Hypothalamus (tissue), 51 donors: ENCODE results near the gene WSCD1.

Experiments
- DNase-seq, 51 donors: peaks; one replicate each; lab custom pipeline; 2025; lab: John Stamatoyannopoulos, UW

Gene WSCD1

DNA sequence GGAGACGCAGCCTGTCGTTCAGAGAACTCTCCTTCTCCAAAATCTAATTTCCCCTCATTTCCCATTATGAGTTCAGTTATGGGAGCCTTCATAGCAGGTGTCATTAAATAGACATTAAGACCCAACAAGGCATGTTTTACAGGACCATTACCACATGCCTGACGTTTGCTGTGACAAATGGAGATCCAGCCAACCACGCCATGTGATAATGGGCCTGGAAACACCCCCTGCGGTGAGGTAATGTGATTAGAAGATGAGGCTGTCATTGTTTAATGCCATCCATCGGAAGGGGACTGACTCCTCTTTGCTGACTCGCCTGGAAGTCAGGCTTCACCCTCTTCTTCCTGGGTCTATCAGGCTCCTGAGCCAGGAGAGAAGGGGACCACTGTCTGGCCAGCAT, 76.9 kb downstream of the WSCD1 start:
- DNase-seq, result no peak

DNA sequence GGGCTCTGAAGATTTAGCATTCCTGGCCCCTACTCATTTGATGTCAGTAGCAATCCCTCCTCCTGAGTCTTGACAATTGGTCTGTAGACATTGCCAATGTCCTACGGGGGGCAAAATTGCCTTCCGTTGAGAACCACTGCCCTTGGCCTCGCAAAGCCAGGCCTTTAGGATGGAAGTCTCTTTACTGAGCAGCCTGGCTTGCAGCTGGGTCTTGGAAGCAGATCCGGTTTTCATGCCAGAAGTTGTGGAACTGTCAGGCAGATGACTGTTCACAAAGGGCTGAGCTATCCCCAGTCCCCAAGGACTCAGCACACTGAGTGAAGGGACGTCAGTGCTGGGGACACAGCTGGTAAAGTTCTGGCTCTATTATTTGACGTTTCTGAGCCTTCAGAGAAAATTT, 83.2 kb downstream of the WSCD1 start:
- peak in 8 of 51 donors; percentile 3 to 26 (median 10) for DNase-seq

DNA sequence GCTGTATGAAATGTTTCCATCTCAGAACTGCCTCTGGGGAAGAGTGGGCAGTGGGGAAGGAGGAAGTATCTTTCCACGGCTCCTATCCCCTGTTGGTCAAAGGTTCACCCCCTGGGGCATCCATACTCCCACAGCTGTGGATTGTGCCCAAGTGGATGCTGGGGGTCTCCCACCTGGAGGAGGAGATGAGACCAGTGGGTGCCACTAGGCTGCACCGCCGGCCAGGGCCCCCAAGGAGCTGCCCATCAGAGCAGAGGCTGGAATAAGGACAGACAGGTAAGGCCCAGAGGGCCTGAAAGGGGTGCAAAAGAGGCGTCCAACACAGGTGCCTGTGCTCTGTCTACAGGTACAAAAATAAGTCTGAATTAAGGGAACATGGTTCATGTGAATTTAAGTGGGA, 87.5 kb downstream of the WSCD1 start:
- no peak for DNase-seq

- no peak for DNase-seq
Measured at GRCh38 chr17:6159541-6160231, 89.5 kb downstream of the WSCD1 start.

GRCh38 chr17:6160232-6160555, 90.0 kb downstream of the WSCD1 start:
- peak in 6 of 51 donors; percentile 3 to 23 (median 14) for DNase-seq

DNA sequence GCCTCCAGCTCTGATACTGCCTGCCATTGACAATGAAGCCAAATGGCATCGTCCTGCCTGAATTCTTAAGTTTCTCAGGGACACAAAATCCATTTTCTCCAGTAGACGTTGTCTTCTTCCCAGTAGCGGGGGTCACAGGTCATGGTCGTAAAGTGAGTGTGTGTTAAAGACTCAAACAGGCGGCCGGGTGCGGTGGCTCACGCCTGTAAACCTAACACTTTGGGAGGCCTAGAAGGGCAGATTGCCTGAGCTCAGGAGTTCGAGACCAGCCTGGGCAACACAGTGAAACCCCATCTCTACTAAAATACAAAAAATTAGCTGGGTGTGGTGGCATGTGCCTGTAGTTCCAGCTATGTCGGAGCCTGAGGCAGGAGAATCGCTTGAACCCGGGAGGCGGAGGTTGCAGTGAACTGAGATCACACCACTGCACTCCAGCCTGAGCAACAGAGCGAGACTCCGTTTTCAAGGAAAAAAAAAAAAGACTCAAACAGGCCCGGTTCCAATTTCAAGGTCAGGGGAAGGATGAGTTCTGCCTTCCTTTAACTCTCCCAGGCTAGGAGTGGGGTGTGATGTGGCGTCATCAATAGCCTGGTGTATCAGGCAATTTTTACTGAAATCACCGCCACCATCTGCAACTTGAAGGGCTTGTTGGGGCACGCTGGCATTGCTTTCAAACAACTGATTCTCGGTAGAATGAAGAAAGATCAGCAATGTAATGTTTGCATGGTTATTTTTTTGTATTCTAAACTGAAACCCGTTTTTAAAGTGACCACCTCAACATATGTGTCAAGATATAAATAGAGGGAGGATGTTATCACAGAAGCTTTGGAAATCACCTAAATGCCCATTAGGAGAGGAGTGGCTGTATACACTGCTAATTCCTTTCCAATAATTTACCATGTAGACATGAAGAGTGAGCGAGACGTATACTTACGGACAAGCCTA, 91.0 kb downstream of the WSCD1 start:
- DNase-seq, result no peak

DNA sequence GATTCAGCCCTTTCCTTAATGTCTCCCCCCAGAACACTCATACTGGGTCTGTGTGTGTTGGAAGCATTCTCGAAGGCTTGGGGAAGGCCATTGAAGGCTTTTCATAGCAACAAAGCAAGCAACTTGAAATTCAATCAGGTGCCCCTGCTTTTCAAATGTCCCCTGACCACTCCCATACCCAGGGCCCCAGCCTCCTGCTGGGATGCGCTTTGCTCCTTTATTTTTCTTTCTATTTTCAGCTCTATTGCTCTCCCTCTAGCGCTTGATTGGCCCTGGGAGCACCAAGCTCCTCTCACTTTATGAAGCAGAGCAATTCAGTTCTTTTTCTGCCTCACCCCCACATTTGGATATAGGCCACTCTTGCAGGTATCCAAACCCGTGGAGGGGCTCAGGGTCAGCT, 92.0 kb downstream of the WSCD1 start:
- no peak for DNase-seq

DNA sequence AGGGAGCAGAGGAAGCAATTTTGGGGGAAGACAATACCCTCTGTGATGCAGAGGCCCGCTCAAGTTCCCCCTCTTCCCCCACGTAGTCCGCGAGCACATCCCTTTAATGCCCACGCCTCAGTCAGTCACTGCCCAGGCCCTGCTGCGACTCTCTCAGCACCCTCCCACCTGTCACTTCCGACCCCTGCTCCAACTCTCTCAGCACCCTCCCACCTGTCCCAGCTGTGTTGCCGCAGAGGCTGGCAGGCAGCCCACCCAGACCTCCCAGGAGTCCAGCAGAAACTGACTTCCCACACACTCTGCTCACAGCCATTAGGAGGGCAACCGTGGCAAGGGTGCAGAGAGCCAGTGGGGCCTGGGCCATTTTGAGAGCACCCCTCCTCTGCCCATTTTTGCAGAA, 92.7 kb downstream of the WSCD1 start:
- no peak for DNase-seq

DNA sequence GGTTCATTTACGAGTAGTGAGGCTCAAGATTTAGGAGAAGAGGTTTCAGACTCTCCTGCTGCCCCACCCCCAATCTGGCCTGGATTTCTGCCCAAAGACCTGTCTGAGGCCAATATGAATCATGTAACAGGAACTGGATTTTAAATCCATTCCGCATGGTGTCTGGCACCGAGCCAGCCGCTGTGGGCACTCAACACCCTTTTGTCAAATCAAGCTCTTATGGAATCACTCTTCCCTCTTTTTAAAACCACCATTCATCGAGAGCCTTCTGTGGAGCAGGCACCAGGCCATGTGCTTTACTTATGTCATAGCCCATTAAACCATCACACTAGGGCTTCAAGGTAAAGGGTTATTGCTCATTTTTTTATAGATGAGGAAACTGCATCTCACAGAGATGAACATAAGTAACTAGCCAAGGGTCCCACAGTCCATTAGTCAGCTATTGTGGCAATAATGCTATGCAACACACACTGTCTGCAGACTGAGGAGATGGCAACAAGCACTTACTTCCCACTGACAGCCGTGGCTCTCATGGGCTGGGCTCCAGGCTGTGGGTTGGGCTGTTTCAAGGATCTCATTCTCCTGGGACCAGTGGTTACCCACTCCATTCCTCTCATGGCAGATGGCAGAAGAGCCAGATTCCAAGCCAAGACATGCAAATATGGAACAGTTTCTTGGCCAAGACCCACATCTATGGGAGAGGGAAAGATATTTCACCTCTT, 93.6 kb downstream of the WSCD1 start:
- peak in 2 of 51 donors; percentile 3 to 4 for DNase-seq

DNA sequence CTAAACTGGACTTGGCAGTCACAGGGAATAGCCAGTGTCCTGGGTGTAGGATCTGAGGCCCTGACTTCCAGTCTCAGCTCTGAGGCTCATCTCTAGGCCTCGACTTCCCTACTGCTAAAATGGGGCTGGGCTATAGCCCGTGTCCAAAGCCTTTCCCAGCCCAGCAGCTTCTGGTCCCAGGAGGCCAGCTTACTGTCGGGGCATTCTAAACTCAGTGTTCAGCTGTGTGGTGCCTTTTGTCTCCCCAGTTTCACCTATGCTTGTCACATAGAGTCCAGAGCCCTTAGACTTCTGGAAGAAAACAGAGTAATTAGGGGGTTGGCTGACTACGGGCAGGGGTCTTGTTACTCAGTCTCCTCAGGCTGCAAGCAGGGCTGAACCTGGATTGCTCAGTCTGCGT, 94.8 kb downstream of the WSCD1 start:
- DNase-seq, result no peak

GRCh38 chr17:6165806-6166205, 95.6 kb downstream of the WSCD1 start:
- no peak for DNase-seq

DNA sequence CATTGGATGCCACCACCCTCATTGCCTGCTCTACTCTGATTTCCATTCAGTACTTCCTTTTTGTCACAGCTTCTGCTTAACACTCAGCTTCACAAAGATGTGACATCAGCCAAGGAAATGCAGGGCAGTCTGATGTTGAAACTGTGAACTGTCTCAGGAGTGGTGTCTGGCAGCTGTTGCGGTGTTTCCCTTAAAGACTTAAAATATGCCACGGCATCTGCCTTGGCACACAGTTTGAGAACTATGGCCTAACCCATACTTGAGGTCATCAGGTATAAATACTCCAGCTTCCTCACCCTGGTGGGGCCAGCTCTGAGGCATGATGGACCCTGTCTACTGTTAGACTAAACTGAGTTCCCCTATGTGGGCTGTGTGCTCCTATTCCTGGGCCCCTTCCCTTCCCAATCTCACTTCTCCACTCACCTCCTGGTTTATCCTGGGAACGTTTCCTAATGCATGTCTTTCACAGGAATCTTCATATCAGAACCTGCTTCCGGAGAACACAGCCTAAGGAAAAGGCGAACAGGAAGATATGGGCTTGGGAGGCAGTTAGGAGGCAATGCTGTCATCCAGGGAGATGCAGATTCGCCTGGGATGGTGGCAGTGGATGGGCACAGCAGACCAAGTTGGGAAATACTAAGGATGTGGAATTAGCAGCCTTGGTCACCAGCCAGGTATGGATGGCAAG, 96.5 kb downstream of the WSCD1 start:
- no peak for DNase-seq

DNA sequence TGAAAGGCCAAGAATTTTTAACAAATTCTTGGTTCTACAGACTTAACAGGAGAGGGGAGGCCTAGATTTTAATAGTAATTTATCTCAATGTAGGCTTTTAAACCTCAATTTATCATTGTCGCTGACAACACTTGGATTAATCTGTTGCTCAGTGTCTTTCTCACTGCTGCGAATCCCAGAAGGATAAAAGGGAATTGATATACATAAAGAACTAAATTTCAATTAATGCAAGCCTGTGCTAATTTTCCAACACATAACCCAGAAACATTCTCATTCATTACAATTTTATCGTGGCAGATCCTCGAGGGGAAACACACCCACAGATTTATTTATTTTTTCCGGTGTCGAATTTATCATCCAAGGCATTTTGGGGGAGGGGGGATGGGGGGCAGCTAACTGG, 98.1 kb downstream of the WSCD1 start:
- DNase-seq, result no peak

DNA sequence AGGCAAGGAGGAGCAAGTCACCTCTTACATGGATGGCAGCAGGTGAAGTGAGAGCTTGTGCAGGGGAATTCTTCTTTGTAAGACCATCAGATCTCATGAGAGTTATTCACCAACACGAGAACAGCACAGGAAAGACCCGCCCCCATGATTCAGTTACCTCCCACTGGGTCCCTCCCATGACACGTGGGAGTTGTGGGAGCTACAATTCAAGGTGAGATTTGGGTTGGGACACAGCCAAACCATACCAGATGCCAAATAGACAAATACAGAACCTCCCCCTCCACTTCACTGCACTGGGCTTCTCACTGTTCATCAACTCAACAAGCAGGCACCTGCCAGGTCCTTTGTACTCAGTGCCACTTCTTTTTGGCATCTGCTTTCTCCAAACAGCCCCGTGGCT, 100.2 kb downstream of the WSCD1 start:
- no peak for DNase-seq

GRCh38 chr17:6172642-6173330, 102.6 kb downstream of the WSCD1 start:
- no peak for DNase-seq

GRCh38 chr17:6173653-6174052, 103.5 kb downstream of the WSCD1 start:
- no peak for DNase-seq
